ENCODE results near the gene SOX6. TPM values are rescaled to one million over a fixed set of nuclear protein-coding genes. Genes with fewer than 3 reads are reported as not detected.
A peak's percentile ranks its signal among the peaks of the same experiment; 100 is the strongest.

SOX6 gene
- total RNA-seq, 4 donors from 2014 or later, result 5.7 to 23.8 (median 18.4) TPM

DNA sequence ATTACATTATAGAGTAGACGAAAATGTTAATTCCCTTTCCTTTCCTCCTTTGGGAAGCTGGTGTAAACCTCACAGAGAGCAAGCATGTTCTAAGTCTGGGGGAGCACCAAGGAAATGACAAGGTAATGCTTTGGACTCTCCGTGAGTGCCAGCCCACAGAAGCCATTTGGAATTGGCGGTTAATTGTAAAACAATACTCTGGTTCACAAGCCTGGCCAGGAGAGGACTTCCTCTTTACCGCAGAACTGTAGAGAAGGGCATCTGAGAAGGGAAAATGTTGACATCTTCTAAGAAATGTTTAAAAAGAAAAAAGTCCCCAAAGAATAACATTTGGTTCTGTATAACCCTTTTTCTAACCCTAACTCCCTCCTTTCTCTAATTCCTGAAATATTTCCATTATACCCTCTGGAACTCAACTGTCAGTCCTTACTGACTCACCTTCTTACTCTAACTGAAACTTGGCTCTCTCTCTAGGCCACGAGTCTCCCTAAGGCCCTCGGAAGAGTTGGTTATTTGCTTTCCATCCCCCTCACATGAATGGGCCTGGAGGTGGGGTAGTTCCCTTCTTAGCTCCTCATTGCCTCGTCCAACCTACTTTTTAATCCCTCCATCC is 379.8 kb downstream of the SOX6 start:
- 70 to 75% methylated on average over 7 of the region's 7 CpGs for WGBS, 2 donors
- Histone ChIP-seq H3K36me3 (peaks cover 0 to 5% (median 0%) of the 10 kb centered on the region in 3 donors), H3K27me3 (no peaks in the 10 kb centered on the region), H3K4me1 (peaks cover 0 to 3% (median 0%) of the 10 kb centered on the region in 4 donors), H3K9me3 (no peaks in the 10 kb centered on the region), H3K27ac (no peak overlapping the region), H3K4me3 (no peak overlapping the region)
- no peak for DNase-seq (ENCODE audit: low spot score in 2 of 2)
- TF ChIP-seq POLR2A (IDR thresholded peaks at IDR 0.05), result no peak
- no peak for TF ChIP-seq EP300 (IDR thresholded peaks at IDR 0.05)

DNA sequence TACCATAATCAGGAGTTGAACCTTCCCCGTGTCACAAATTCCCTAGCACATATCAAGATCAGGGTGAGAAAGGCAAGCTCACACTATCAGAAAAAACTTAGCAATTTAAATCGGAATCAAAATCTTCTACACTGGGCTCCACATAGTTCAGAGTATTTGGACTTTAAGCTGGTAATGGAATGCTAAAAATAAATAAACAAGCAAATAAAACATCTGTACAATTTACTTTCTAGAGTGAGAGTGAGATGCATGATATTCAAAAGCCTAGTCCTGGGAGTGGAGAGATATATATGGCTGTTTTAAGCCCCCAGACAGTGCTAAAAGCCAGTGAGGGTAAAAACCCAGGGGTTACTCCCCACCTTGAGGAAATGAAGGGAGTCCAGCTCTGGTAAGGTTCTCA is 380.6 kb downstream of the SOX6 start:
- Histone ChIP-seq H3K4me1 (peaks cover 0 to 4% (median 0%) of the 10 kb centered on the region in 4 donors), H3K27me3 (no peaks in the 10 kb centered on the region), H3K4me3 (no peak overlapping the region), H3K27ac (no peak overlapping the region), H3K36me3 (peaks cover 0 to 5% (median 0%) of the 10 kb centered on the region in 3 donors), H3K9me3 (no peaks in the 10 kb centered on the region)
- 54 to 57% methylated on average over 2 of the region's 2 CpGs for WGBS, 2 donors
- no peak for TF ChIP-seq EP300 (IDR thresholded peaks at IDR 0.05)
- TF ChIP-seq, protein P1, sequence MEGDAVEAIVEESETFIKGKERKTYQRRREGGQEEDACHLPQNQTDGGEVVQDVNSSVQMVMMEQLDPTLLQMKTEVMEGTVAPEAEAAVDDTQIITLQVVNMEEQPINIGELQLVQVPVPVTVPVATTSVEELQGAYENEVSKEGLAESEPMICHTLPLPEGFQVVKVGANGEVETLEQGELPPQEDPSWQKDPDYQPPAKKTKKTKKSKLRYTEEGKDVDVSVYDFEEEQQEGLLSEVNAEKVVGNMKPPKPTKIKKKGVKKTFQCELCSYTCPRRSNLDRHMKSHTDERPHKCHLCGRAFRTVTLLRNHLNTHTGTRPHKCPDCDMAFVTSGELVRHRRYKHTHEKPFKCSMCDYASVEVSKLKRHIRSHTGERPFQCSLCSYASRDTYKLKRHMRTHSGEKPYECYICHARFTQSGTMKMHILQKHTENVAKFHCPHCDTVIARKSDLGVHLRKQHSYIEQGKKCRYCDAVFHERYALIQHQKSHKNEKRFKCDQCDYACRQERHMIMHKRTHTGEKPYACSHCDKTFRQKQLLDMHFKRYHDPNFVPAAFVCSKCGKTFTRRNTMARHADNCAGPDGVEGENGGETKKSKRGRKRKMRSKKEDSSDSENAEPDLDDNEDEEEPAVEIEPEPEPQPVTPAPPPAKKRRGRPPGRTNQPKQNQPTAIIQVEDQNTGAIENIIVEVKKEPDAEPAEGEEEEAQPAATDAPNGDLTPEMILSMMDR (IDR thresholded peaks at IDR 0.05), result no peak
- no peak for TF ChIP-seq POLR2A (IDR thresholded peaks at IDR 0.05)
- DNase-seq (ENCODE audit: low spot score in 2 of 2), result no peak

DNA sequence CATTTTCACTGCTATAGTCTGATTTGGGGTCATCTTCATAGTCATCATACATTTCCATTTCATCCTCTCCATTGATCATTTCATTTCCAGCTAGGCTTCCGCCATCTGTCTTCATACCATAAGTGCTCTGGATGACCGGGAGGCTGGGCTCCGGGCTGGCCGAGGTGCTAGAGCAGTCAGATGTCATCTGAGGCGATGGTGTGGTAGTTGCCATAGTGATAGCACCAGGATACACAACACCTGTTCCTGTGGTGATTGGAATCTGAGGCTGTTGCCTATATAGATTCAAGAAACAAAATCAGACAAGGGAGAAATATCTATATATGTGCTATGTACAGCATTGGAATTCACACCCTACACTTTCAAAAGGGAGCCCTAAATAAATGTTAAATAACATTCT is 383.5 kb downstream of the SOX6 start:
- no peak for TF ChIP-seq POLR2A (IDR thresholded peaks at IDR 0.05)
- no peak for TF ChIP-seq EP300 (IDR thresholded peaks at IDR 0.05)
- TF ChIP-seq, protein P1 (IDR thresholded peaks at IDR 0.05), result no peak
- WGBS, 2 donors, result 90 to 94% methylated on average over 5 of the region's 5 CpGs
- Histone ChIP-seq H3K4me1 (peaks cover 0 to 33% (median 14%) of the 10 kb centered on the region in 4 donors), H3K27me3 (no peaks in the 10 kb centered on the region), H3K36me3 (peaks cover 0 to 5% (median 0%) of the 10 kb centered on the region in 3 donors), H3K9me3 (no peaks in the 10 kb centered on the region), H3K4me3 (no peak overlapping the region), H3K27ac (no peak overlapping the region)
- DNase-seq (ENCODE audit: low spot score in 2 of 2), result no peak

DNA sequence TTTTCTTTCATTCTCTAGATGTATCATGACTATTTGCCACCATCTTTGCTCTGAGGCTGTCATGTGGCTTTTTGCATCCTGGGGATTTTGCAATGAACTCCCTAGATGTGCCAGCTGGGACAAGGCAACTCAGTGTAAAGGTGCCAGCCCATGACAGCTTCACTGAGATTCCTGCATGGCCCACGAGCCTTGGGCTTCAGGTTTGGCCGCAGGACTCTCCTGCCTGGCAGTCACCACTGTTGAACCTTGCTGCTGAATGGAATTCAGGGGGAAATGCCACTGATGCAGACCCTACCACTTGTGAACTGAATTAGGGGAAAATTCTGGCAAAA is 385.2 kb downstream of the SOX6 start:
- no peak for DNase-seq (ENCODE audit: low spot score in 2 of 2)
- TF ChIP-seq EP300 (IDR thresholded peaks at IDR 0.05) (no peak), POLR2A (IDR thresholded peaks at IDR 0.05) (no peak)
- TF ChIP-seq, protein P1 (IDR thresholded peaks at IDR 0.05), result no peak
- no peaks in the 10 kb centered on the region for H3K9me3 ChIP-seq
- peaks cover 0 to 43% (median 19%) of the 10 kb centered on the region in 4 donors for H3K4me1 ChIP-seq
- H3K27me3 ChIP-seq, result no peaks in the 10 kb centered on the region
- peaks cover 0 to 5% (median 0%) of the 10 kb centered on the region in 3 donors for H3K36me3 ChIP-seq
- 97 to 100% methylated on average over 2 of the region's 2 CpGs for WGBS, 2 donors
- no peak overlapping the region for H3K4me3 ChIP-seq
- peak overlapping the region in 1 of 4 donors; percentile 87 for H3K27ac ChIP-seq

DNA sequence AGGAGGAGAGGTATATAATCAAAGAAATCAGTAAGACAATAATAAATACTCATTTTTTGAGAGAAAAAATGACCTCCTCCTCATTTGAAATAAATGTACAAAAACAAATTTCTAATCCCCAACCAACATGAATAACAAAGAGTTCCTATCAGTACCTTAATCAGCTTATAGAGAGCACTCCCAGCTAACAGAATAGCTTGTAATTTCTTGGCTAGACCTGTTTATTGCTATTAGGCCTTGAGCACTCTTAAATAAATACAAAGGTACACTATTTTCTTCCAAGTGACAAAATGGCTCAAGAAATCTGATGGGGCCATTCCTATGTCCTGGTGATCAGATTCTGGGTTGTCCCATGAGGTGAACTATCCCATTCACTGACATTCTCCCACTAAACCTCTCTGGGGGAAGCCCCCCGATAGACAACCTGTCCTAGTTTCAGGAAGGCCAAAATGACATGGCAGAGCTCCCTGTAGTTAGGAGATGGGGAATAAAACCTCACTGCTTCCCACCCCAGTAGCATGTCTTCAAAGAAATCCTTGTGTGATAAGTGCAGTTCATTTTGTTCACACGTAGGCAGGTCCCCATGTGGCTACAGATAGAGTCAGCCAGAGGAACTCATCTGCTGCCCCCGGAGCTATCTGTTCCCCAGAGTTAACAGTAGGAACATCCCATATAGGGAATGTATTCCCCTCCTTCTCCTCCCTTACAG is 385.7 kb downstream of the SOX6 start:
- no peaks in the 10 kb centered on the region for H3K27me3 ChIP-seq
- WGBS, 2 donors, result 76 to 83% methylated on average over 3 of the region's 3 CpGs
- H3K27ac ChIP-seq, result peak overlapping the region in 2 of 4 donors; percentile 77 to 87
- no peak for DNase-seq (ENCODE audit: low spot score in 2 of 2)
- no peak overlapping the region for H3K4me3 ChIP-seq
- no peaks in the 10 kb centered on the region for H3K9me3 ChIP-seq
- peaks cover 0 to 43% (median 19%) of the 10 kb centered on the region in 4 donors for H3K4me1 ChIP-seq
- TF ChIP-seq POLR2A (IDR thresholded peaks at IDR 0.05) (no peak), EP300 (IDR thresholded peaks at IDR 0.05) (no peak)
- TF ChIP-seq, protein P1 (IDR thresholded peaks at IDR 0.05), result no peak
- H3K36me3 ChIP-seq, result peaks cover 0 to 5% (median 0%) of the 10 kb centered on the region in 3 donors
